ENCODE measurements around the gene GREB1.

Gene GREB1

DNA sequence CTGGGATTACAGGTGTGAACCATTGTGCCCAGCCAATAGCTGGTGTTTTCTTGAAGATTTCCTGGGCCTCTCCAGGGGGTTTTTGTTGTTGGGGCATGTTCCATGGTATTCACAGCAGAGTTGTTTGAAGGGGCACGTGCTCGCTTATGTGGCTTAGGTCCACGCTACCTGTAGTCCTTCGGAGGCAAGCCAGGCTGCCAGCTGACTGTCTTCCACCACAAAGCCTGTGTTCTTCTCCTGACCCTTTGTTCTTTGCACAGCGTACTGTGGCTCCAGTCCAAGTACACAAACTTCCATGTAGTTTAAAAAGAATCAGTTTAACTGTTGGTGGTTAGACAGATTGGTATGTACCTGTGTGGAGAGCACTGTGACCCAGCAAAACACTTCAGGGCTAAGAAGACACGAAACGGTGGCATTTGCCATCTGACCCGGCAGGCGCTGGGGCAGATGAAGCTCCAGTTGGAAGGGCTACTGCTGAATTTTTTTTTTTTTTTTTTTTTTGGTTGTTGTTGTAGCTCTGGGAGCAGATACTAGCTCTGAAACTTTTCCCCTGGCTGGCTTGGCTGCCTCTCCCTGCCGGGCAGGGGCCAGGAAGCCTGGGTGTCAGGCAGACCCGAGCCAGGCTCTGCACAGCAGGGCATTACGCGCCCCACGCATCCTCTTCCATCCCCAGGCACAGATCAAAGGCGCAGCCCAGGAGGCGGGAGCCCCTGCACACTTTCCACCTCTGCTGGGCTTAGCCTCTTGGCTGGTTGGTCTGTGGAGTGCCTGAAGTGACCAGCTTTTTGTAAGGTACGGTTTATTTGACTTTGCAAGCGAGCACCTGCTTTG, 5.7 kb downstream of the GREB1 start:
- DNase-seq (ENCODE audit: low spot score), result no peak

DNA sequence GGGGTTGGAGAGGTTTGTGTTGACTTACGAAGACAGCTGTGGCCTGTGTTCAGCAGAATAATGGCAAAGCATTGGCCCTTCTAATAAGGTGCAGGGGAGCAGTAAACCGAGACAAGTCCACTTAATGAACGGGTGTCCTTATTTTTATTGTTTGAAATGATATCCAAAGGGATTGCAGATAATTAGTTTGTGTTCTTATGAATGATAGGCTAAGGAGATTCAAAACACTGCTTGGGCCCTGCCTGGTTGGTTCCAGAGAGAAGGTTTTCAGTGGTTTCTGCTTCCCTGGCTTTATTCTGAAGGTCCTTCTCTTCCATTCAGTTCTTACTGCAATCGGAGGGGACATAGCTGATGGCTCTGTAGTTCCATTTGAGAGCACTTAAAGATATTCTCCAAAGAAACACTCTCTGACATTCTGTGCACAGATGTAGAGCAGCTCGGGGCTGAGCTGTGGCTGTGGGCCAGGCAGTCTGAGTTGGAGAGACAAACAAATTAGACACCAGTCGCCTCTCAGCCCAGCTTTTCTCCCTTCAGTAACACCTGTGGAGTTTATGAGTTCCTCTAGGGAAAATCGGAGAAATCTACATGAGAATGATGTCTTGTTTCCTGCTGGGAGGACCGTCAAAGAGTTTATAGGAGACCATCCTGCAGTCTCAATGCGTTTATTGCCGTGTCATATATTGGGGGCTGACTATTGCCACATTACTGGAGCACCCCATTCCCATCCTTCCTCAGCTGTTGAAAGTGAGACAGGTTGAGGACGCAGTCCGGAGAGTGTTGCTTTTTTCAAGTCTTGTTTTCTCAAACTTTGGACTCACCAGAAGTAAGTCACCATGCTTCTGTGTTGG, 6.5 kb downstream of the GREB1 start:
- no peak for DNase-seq (ENCODE audit: low spot score)

DNA sequence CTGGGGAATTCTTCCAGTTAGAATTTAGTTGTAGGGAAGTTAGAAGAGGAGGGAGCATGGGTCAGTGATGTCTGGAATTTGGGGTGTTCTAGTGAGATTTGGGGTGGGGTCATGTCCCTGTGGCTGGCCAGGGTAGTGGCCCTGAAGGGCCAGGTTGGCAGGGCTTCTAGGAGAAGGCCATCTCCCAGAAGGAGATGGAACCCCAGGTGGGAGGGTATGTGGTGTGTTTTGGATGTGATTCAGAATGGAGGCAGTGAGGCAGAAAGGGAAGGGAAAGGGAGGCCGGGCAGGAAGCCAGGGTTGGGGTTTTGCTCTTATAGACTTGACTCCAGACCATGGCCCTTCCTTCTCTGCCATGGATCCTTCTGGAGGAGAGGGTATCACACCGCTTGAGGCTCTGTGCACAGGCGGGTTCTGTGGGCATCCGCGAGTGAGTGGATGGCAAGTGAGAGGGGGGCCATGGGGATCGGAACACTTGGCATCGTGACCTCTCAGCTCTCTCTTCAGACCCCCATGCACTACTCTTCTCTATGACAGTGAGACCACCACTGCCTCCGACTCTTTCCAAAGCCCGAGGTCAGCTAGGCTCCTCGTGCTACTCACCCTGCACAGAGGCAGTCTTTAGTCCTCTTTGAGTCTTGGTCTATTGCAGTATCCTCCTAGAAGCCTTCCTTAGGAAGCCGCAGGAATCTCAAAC, 7.3 kb downstream of the GREB1 start:
- no peak for DNase-seq (ENCODE audit: low spot score)

DNA sequence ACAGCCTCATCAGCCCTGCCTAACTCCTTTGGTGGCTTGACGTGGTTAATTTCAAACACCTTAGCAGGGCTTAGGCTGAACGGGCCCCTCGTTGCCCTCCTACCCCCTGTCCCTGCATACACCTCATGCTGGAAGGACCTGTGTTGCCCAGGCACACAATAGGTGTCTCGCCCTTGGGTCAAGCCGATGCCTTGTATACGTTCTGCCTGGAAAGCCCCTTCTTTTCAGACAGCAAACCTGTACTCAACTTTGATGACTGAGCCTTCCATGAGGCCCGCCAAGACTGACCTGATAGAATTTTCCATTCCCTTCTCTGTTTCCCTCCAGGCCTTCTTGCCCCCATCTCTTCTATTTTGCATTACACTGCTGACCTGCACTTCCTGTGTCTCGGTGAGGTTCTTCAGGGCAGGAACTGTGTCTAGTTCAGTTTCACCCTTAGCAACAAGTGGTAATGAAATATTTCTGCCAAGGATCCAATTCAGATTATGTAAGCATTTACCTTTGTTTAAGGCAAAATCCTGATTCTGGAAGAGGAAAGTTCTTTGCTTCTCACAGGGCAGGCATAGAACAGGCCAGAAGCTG, 7.9 kb downstream of the GREB1 start:
- DNase-seq (ENCODE audit: low spot score), result no peak

DNA sequence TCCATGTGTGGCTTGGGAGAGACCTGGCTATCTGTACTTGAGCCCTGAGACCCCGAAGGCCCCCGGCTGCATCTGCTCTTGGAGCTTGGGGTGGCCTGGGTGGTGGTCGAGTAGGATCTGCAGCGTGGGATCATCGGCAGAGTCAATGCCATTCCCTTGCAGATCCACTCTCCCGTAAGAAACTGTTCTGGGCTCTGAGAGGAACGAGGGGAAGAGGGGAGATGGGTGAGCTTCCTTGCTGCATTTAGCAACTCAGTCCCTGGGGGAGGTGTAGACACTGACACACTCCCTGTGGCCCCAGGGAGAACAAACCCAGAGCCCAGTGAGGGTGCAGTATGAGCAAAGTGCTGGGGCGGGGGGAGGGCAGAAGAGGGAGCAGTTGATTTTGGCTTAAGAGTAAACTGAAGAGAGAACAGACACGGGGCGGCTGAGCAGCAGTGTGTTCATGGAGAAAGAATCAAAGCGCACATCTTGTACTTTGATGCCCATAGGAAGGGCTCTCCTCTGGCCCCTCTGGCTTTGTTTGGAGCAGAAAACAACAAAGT, 8.5 kb downstream of the GREB1 start:
- DNase-seq (ENCODE audit: low spot score), result no peak

DNA sequence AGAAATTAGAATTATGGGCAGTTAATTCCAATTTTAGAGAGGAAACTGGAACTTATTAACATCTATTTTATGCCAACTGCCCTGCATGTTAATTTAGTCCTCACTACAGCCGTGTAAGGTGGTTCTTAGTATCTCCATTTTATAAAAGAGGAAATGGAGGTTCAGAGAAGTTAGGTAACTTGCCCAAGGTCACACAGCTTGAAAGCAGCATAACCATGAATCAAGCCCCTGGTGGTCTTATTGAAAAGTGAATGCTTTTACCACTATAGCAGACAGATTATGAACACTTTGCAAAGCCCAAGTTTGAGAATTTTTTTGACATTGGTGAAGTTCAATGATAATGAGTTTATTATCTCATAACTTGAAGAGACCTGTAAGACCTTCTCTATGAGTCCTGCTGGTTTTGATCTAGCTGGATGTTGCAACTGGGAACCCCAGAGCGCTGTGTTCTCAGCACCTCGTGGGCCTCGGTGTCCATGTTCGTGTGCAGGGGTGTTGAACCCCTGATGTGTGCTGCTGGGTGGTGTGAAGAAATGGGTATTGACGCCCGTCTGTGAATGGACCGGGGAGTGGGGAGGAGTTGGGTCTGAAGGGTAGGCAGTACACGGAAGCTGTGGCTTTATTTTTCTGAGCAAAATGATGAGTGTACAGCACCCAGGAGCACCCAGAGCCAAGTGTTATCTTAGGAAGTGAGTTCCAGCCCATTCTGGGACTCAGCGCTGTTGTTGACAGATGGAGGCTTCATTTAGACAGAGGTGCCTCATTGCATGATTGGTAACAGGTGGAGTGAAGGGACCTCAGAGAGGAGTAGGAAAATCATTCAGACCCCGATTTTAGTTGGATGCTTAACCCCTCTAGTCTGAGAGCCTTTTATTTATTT, 9.7 kb downstream of the GREB1 start:
- no peak for DNase-seq (ENCODE audit: low spot score)

DNA sequence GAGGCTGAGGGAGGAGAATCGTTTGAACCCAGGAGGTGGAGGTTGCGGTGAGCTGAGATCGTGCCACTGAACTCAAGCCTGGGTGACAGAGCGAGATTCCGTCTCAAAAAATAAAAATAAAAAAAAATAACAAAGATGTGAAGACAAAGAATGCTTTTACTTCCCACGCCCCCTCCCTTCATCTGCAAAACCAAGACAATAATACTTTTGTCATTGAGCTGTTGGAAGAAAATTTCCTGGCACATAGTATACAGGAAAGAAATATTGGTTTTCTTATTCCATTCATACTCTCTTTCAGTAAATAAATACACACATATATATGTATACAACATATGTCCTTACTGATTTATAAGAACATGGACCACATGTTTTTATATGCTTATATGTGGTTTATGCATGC, 12.2 kb downstream of the GREB1 start:
- DNase-seq (ENCODE audit: low spot score), result no peak

DNA sequence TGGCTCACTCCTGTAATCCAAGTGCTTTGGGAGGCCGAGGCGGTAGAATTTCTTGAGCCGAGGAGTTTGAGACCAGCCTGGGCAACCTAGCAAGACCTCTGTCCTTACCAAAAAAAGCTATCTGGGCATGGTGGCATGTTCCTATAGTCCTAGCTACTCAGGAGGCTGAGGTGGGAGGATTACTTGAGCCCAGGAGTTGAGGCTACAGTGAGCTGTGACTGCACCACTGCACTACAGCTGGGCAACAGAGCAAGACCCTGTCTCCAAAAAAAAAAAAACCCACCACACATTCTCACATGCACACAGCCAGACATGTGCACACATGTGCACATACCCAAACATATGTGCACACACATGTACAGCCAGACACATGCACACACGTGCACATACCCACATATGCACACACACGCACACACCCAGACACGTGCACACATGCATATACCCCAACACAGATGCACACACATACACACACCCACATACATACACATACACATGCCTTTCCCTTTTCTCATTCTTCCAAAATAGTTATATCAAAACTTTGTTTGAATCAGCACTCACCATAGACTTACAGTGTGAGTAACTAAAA, 14.2 kb downstream of the GREB1 start:
- DNase-seq (ENCODE audit: low spot score), result no peak

DNA sequence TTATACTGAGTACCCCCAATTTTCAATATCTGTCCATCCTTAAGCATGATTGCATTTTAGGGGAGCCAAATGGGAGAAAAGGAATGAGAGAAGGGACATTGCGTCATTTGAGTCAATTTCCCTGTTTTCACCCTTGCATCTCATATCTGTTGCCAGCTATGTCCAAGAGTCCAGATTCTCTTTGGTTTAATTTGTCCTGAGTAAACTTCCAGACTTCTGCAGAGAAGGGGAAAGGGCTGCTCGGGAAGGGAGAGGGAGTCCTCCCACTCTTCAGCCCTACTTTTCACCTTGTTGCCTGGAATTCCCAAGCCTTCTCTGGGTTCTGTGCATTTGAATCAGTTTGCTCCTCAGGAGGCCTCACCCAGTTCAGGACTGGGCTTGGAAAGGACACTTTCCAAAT, 16.5 kb downstream of the GREB1 start:
- DNase-seq (ENCODE audit: low spot score), result no peak

DNA sequence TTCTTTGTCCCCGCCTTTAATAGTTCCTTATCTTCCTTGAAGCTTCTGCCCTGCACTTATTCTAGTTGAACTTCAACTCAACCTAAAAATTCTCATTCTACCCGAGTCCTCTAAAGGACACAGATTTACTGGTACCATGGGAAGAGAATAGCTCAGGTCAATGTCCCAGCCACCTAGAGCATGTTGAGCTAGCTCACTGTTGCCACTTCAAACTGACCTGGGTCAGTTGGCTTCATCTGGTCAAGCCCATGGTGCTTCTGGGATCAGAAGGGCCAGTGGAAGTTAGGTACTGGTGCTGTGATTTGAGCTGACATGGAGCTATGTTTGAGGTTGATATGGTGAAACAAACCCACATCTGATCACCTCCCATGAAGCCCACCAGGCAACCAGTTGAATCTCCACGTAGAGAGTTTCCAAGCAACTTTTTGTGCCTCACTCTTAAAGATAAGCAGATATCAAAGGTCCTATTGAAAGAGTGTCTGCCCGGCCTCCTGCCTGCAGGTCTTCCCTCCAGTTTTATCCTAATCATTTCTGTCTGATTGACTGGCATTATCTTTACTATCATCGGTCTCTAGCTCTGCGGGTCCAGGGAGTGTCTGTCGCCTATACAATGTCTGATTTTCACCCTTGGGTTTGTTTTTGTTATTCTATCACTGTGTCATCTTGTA, 17.2 kb downstream of the GREB1 start:
- no peak for DNase-seq (ENCODE audit: low spot score)

DNA sequence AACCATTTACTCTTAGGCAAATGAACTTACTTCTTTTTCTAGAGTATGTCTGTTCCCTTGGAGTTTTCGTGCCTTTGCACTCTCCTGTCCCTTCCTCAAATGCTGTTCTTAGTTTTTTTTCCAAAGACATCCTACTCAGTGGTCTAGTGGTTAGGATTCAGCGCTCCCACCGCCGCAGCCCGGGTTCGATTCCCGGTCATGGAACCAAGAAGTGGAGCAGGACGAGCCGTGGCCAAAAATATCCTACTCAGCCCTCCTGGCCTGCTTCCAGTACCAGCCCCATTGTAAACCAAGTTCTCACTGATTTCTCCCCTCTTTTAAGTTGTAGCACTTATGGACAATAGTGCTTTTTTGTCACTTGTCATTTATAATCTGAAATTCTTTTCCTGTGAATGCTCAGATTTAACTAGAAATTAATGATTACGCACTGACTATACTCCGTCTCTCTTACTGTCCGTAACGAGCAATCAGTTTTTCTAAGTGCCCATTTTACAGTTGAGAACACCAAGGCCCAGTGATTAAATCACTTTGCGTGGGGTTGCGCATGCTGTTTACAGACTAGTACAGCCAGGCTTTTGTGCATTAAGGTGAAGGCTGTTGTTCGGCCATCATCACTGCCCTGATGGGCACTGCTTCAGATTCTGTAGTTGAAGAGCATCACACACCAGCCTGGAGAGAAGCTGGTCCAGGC, 17.9 kb downstream of the GREB1 start:
- no peak for DNase-seq (ENCODE audit: low spot score)

DNA sequence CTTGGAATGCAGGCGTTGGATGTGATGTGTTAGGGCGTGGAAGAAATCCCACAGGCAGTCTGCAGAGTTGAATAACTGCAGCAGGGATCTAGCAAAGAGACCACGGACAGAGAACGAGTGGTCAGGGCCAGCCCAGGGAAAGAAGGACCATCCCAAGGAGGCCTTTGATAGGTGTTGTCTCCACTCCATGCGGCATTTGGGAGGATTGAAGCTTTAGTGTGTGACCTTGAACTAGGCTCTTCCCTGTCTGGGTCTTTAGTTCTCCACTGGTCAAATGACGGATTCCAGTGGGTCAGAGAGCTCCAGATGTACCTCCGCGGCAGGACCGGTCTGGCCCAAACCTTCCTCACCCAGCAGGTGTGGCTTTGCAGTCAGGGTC, 18.4 kb downstream of the GREB1 start:
- DNase-seq (ENCODE audit: low spot score), result no peak

DNA sequence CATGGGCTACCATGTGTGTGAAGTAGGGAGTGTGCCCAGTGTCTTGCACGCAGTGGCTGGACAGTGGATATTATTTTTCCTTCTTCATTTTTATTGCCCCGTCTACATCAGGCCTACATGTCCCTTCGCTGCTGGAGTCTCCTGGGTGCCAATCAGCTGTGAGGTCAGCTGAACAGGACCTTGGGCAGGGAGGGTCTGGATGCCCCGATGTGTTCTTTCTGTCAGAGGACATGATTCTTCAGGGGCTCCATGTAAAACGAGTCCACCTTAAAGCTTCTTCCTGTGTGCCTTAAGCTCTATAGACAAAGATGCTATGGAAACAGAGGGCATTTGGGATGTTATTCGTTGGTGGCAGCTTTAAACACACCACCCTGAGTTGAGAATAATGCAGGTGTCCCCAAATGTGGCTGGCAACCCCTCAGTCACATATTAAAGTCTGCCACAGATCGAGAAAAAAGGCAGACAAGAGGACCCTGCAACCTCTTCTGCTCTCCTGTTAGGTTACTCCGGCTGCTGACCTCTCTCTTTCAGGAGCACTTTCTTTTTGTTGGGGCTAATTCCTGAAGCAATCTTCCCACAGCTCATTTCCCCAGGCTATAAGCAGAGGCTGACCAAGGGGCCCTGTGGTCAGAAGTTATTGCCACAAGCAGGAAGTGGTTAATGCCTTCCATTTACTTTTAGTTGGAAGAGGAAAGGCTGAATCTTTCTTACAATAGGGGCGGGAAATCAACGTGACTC, 20.0 kb downstream of the GREB1 start:
- no peak for DNase-seq (ENCODE audit: low spot score)

DNA sequence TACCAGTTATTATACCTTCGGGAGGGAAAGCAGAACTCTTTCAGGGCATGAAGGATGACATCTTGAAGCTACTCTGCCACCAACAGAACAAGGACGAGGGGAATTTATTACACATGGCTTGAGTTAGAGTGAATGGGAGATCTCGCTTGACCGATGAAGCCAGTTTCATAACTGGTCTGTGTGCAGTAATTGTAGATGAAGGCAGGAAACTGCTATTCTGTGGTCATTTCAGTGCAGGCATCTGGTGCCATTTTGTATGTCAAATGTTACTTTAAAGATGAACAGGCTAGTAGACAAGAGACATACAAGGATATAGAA, 20.5 kb downstream of the GREB1 start:
- DNase-seq (ENCODE audit: low spot score), result no peak

DNA sequence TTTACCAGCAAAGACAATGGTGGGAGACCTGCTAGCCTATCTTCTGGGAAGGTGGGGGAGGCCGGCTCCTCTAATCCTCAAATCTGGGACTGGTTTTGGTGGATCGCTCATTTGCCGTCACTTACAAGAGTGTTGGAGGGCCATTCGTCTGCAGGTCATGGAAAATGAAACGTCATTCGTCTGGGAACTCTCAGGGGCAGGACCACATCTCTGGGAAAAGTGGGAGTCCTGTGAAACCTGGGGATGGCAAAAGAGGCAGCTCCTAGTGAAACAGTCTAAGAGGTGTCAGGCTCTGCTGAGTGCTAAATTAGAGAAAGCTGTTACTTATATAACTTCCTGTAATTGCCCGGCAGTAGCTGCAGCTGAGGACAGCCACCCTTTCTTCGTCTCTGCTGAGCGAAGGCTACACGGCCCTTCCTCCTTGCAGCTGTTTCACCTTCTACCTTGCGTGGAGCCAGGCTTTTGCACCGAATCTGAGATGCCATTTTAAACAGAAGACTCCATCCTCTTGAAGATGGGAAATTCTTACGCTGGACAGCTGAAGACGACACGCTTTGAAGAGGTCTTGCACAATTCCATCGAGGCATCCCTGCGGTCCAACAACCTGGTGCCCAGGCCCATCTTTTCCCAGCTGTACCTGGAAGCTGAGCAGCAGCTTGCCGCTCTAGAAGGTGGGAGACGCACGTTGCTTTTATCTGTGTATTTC, 22.4 kb downstream of the GREB1 start:
- DNase-seq (ENCODE audit: low spot score), result no peak

DNA sequence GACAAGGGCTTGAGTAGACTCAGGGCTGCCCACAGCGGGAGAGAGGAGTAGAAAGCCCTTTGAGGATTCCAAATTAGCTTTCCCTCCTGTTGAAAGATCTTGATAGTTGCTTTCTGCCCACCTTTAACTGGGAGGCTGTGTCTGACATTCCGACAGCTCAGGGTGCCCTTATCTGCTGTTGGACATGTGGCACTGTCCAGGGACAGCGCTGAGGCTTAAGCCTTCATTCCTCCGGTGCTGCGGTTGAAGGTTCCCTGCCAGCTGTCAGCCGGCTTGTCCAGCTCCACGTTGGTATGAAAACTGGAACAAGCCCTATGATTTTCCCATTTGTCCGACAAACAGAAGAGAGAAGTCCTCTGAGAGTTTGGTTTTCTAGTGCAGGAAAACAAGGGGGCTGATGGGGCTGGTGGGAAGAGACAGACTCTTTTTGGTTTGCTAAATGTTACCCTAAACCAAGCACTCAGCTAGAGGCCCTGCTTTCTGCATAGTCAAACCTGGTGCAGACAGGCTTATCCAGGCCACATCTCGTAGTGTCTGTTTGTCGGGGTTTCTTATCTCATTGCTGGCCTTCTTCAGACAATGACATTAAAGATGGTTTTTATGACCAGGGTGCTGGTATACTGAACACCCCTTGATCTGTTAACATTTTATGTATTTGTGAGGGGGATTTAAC, 24.5 kb downstream of the GREB1 start:
- DNase-seq (ENCODE audit: low spot score), result no peak

DNA sequence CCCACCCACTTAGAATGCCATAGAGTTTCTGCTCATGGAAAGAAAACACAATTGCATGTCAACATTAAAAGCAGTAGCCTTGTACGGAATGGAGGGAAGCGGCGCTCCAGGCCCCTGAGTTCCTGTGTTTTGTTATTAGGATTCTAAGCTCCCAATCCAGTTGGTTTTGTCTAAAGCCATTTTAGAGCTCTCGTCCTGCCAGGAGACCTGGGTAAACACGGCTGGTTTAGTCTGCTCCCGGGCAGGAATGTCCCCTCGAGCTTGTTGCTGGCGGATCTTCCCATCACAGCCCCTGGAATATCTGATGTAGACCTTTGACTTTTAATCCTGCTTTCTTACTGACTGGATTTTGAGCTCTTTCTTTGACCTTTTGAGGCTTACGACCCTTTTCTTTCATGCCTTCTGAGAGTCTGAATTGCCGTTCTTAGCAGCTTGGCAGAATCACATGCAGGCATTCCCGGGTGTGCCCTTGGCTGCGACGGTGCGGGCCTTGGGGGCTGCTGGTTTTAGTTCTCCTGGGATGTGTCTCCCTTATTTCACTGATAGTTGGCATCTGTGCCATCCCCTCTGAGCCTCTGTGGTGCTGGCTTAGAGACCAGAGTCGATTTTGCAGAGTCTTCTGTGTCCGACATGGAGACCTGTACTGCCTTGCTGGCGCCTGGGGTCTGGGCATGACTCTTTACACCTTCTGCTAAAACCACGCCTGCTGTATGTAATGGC, 25.4 kb downstream of the GREB1 start:
- no peak for DNase-seq (ENCODE audit: low spot score)

All from putamen (tissue), 1 donor.